NCI-H774 (cell line): ENCODE measurements around the gene GRK1.

Source experiments
- DNase-seq: peaks from one replicate; lab custom pipeline; 2025; lab: John Stamatoyannopoulos, UW

The GRK1 gene

DNA sequence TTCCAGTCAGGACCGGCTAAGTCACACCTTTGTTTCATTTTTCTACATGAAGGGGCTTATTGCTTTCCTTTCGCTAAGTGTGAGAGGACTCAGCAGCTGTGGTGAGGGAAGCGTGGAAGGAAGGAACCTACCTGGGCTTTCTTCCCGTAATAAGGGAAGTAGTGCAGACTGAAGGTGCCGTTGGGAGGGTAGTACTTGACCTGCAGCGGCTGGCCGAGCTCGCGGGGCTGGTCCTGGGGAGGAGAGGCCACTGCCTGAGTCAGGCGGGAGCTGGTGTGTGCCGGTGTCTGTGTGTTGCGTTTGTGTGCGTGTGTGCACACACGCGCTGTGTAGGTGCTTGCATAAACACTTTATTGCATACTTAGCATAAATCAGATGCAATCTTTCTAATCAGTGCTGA is 16.7 kb upstream of the GRK1 start:
- no peak for DNase-seq

DNA sequence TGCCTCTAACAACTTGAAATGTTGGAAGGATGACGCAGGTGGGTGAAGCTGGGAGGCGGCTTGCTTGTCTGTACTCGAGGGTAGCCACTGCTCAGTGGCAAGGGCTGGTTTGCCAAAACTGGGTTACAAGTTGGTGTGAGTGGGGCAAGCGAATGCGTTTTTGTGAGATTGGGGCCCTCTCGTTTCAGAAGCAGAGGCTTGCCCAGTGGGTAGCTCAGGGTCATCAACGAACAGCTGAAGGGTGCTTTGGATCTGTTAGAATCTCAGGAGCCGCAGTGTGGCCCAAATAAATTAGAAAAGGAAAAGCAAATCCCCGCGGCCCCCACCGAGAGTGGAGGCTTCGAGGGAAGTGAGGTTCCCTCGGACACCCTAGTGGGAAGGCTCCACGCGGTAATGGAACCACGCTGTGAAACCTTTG is 16.3 kb upstream of the GRK1 start:
- DNase-seq: no peak

DNA sequence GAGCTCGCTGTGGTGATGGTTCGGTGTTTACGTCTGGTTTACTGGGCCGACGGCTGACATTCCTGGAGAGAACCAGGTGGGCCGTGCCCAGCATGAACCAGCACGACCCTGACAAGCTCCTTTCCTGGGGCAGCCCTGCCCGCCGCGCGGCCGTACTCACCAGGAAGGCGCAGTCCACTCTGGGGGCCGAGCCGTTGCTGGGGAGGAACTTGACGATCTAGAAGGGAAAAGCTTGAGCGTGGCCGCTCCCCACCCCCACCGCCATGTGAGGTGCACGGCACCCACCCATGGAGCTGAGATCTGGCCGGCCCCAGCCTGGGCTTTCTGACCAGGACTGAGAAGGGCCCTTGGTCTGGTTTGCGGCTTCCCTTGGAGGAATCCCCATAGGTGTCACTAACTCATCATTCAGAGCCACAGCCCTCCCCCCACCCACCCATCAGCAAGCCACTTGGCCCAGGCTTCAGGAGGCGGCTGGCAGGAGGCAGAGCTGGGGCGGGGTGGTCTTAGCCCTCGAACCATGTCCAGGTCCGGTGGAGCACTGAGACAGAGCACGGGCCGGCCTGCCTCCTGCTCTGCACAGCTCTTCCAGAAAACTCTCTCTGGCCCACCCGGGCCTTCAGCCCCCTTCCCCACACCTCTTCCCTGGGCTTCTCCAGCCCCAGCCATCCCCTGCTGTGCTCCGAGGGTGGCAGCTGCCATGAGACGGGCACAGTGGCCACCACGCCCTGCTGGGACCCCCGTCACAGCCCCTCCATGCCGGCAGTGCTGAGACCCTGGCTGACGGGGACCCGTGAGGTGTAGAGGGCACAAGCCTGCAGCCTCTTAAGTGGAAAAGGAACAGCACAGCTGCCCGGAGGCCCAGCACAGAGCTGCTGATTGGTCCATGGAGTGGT is 15.3 kb upstream of the GRK1 start:
- DNase-seq: no peak

DNA sequence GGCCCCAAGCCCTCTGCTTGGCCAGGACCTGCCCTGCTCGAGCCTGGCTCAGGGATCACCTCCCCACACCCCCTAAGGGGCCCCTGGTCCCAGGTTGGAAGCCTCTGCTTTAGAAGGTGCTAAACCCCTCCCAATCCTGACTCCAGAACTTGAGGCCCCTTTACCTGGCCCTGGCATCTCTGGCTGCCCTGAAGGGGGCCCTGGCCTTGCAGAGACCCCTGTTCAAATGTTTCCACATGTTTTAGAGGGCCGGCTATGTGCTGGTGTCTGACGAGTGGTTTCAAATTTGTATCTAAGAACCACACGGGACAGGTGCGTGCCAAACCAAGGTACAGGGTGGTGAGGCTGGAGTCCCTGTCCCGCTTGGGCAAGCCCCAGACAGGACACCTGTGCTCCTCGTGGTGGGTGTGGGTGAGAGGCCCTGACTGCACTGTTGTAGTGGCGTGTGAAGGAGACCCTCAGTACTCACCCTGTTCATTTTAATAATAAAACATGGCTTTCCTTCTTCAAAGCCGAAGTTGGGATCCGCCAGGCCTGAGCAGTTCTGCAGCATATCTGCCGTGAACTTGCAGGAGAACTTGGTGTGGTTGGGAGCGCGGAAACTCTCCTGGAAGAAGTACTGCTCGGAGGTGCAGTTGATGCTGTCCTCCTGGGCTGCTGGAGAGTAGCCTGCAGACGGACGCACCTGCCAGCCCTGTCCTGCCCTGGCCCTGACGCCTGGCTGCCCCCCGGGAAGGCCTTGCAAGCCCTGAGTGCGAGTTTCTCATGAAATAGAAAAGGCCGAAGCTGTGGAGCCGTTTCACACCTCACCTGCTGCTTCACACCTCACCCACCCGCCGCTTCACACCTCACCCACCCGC is 14.4 kb upstream of the GRK1 start:
- no peak for DNase-seq

DNA sequence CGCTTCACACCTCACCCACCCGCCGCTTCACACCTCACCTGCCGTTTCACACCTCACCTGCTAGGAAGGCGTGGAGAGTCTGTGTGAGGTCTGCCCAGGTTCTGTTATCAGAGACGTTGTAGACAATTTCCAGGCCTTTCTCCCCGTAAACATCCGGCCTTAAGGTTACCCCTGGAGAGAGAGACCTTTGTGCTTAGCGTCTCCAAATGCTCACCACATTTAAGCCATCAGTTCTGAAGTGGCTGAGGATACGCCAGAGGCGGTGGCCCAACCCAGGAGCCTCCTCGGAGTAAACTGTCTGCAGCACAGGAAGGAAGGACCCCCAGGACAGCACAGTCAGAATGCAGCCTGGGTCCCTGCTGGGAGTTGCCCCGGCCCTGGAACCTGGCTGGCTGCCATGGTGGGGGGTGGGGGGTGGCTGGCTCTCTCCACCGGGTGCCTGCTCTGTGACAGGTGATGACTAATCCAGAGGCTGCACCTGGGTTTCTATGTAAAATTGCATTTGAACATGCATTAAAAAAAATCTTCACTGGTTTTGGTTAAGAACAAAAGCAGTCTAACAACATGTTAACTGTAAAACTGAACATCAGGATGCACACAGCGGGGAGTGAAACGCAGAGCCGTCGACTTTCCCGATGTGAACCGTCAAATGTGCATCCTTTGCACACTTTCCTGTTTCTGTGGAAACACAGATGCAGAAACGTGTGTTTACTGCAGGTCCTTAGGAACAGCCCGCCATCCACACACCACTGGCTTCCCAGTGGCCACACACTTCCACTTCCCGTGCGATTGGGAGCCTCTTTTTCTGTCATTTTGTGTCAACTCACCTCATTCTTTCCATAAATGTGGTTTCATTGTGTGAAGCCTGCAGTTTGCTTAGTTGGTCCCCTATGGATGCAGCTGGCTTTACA is 13.5 kb upstream of the GRK1 start:
- peak; percentile 49 for DNase-seq

DNA sequence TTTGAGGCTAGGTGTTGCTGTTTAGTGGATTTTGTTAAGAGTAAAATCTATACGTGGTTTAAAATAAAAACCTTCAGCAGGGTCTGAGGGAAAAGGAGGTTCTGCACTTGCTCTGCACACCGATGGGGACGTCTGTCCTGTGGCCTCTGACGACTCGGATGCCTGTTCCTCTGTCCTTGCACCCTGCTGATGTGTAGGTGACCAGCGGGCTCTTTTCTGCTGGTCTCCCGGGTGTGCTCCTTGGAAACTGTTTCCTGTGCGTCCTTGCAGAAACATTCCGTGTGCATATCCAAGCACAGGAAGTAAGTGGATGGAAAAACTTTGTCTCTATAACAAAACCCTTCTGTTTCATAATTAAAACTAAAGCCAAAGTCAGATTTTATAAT is 12.9 kb upstream of the GRK1 start:
- no peak for DNase-seq

DNA sequence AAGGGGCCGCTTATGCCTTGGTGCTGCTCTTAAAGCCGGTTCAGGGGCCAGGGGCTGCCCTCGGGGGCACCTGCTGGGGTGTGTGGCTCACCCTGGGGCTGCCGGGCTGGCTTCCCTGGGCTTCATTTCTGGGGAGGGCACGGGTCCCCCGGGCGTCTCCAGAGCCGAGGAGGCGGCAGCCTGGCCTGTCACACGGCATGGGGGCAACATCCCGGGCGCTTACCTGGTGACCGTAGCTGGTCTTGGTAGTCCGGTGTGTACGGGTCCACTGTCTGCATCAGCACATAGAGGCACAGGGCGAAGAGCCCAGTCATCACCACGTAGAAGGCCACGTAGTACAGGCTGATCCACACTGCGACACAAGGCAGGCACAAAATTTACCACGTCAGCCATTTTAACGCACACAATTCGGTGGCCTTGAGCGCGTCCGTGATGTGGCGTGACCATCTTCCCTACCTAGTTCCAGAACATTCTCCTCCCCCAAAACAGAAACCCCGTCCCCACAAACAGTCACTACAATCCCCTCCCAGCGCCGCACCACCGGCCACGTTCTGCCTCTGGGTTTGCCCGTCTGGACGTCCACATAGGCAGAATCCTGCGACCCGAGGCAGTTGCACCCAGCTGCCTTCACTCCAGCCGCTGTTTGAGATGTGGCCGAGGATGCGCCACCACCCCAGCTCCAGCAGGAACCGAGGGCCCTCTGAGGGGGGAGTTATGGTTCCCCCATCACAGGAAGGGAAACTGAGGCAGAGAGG is 12.3 kb upstream of the GRK1 start:
- DNase-seq: no peak

DNA sequence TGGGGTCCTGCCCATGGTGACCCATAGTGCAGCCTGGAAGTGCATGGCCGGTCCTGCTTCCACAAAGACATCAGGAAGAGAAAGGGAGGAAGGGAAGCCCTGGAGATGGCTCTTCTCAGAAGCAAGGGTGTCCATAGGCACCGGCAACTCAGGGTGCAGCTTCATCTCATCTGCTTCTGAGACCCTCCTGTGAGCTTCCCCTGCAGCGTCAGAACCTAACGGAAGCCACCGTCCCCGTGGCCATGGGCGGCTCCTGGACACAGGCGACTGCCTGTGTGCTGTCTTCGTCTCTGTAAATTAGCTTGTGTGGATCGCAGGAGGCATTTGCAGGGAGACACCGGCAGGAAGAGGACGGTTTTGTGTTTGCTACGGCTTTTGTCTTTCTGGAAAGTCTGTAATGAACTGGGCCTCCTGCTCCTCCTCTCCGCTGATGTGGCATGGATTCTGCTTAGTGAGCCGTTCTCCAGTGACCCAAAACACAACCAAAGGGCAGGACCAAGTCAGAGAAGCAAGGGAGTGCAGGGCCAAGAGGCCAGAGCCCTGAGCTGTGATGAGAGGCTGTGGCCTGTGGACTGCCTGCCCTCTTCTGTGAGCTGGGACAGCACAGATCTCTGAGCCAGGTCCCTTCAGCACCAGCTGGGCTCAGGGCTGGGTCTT is 11.5 kb upstream of the GRK1 start:
- no peak for DNase-seq

DNA sequence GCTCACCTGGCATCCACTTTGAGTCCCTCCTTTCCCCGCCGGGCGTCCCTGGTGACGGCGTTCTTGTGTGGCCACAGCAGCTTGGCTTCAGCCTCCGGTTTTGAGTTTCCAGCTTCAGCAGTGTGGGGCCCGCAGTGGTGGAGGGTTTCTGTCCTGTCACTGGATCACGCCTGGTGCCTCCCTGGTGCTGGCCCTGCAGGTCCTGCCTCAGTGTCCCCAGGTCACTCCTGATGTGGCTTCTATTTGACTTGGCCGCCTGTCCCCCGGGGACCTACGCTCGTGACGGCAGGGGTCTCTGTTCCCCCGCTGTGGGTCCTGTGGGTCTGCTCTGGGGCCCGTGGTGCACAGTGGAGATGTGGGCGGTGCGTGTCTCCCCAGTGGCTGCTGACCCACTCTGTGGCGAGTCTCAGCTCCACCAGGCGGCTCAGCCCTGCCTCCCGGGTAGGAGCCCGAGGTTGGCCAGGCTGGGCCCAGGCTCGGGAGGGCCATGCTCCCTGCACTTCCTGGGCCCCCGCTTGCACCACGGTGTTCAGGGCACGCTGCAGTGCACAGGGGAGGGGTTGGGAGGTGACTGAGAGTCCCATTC is 10.9 kb upstream of the GRK1 start:
- DNase-seq: no peak

DNA sequence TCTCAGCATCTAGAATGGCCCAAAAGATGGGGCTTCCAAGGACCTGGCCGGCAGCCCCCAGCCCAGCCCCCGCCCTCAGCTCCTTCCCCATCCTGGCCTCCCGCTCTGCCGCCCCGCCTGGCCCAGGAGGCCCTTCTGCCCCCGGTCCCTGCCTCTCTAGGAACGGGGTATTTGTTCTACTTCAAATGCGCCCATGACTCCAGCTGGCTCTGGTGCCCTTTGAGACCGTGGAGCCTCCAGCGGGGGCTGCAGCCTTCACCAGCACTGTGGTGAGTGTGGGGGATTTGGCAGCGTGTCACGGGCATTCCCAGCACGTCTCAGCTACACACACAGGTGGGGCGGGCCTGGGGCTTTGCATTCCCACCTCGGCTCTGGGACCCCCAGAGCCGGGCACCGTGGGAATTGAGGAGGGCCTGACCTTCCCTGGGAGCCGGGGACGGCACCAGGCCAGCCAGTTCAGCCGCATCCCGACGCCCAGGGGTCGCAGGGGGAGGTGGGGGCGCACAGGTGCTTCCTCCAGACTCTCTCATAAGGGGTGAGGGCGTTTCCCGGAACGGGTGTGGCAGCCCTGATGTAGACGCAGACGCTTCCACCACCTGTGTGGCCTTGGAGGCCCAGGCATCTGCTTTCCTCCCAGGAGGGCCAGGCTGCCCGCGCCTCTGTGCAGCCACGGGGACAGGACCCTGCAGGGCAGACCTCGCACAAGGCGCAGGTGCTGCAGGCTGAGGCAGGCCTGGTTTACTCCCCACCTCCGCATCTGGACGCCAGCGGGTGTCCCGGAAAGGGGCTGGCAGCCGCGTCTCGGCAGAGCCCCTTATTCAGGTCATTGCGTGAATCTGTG is 10.0 kb upstream of the GRK1 start:
- no peak for DNase-seq

DNA sequence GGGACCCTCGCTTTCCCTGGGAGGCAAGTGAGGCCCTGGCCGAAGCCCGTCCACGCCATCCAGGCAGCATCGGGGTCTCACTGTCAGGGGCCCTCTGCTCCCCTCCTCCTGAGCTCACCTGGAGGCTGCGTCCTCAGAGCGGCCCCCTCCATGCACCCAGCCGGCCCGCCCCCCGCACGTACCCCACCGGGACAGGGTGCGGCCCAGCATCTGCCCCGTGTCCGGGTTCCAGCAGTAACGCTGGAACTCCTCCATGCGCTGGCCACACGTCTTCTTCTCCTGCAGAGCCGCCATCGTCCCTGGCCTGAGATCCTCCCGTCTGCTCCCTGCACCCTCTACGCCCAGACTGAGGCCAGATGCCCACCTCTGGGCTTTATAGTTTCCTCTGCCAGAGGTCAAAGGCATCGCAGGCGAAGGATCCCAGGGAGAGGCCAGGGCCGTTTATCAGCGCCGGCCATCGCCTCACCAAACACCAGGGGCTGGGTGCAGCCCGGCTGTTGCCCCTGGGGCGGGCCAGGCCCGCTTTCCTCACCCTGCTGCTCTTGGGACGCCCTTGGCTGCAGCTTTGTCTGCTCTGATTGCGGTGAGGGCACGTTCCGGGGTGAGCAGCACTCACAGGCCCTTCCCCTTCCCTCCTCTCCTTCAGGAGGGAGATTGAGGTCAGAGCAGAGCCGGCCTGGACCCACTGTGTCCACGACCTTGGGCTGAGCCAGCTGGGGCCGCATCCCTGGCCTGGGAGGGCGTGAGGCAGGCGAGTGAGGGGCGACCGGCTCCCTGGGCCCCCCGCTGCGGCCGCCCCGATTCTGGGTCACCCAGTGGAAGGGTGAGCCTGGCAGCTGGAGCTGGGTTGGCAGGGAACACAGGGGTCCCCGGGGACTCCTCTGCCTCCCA is 8.9 kb upstream of the GRK1 start, which contains the start of gene ATP4B:
Gene ATP4B, minus strand, starts transcription at position 348 of the 891 bp plus-strand sequence. Its CDS starts 54 bp downstream, at position 294.
- DNase-seq: no peak

DNA sequence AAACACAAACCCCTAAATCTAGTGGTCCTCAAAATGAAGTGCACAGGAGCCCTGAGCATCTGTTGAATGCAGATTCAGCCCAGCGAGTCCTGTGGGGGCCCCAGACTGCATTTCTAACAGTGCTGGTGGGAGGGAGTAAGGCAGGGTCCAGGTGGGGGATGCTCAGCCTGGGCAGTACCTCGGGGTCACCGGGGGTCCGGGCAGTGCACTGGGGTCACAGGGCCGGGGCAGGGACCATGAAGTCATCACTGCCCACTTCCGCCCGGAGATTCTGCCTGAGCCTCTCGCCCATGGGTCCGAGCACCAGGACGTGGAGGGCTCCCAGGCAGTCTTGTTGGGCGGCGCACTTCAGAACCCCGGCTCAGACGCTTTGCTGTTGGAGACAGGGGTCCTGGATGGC is 8.2 kb upstream of the GRK1 start:
- no peak for DNase-seq

DNA sequence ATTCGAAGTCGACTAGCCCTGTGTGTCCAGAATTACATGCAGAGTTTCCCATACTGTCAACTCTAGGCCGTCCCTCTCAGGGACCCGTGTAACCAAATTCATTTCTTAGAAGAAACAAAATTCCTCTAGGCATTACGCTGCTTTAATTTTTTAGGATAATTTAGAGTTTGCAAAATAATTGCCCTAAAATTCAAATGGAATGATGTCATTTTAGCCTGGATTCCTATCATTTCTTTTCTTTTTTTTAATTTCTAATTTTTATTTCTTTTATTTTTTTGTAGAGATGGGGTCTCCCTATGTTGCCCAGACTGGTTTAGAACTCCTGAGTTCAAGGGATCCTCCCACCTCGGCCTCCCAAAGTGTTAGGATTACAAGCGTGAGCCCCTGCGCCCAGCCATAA is 7.7 kb upstream of the GRK1 start:
- DNase-seq: no peak

DNA sequence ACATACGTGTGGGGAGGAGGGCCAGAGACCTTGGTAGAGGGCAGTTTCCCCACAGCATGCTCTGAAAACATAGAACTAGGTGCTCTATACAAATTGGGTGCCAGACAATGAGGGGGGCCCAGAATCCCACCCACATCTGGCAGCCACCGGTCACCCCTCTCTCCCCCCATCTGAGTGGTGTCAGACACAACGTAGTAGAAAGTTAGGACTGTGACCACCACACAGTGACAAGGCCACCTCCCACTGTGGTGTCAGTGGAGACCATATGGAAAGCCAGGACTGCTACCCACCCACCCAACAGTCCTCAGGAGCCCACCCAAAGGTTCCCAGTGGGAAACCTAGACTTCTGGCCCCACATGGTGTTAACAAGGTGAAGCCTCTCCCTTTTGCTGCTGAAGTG is 7.0 kb upstream of the GRK1 start:
- no peak for DNase-seq

DNA sequence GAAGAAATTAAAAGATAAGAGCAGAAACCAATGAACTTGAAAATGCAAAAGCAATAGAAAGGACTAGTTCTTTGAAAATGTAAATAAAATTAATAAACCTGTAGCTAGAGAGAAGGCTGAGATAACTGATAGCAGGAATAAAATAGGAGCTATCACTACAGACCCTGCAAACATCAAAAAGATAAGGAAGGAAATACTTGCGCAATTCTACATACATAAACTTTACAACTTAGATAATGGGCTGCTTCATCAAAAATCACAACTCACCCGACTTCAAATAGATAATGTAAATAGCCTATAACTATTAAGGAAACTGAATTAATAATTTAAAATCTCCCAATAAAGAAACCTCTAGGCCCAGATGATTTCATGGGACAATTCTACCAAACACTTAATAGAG is 5.5 kb upstream of the GRK1 start:
- DNase-seq: no peak

DNA sequence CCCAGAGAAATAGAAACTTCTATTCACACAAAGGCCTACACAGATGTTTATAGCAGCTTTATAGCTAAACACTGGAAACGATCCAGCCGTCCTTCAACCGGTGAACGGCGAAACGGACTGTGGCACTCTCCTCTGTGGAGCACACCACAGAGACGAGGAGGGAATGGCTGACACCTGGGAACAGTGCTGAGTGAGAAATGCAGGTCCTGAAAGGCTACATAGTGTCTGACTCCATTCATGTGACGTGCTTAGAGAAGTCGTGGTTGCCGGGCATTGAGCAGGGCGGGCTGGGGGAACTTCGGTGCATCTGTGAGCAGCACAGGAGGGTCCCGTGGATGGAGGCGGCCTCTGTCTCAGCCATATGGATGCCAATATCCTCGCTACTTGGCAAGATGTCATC is 3.1 kb upstream of the GRK1 start:
- no peak for DNase-seq

DNA sequence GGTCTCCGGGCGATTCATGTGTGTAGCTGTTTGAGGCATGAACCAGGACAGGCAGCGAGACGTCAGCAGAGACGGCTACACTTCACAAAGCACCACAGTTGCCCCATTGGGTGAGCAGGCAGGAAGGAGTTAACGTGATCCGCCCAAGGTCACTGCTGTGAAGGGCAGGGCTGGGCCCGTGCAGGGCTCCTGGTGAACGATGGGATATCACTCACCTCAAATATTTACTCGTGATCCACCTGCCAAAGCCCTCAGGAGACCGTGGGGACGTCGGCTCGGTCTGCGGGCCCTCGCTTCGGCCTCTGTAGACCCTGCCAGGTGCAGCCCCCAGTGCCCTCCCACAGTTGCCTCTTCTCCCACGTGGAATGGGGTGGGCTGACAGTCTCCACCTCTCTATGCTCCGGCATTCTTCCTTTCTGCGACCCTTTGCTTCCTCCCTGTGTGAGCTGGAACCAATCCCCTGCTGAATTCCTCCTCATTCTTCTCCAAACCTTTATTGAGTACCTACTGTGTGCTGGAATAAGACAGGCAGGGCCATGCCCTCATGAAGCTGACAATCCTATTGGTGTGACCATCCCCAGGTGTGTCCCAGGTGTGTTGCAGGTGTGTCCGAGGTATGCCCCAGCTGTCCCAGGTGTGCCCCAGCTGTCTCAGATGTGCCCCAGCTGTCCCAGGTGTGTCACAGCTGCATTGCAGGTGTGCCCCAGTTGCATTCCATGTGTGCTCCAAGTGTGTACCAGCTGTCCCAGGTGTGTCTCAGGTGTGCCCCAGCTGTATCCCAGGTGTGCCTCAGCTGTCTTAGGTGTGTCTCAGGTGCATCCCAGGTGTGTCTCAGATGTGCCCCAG is 2.0 kb upstream of the GRK1 start:
- peak; percentile 59 for DNase-seq
